Kidney epithelial cell (primary cell): ENCODE data around the gene ACSF2. TPM values are rescaled to one million over a fixed set of nuclear protein-coding genes. Genes with fewer than 3 reads are reported as not detected.
A peak's percentile ranks its signal among the peaks of the same experiment; 100 is the strongest.

Experiments
- DNase-seq: peaks from one replicate; pipeline ENCODE4 v3.0.0-alpha.2; 2010; ENCODE audit warnings: low read depth
- H3K27me3 ChIP-seq: 2 replicates; pipeline ENCODE4 v1.6.0; 2011; ENCODE audit warnings: low read length; ENCODE audit not compliant: control insufficient read depth, insufficient read depth
- H3K36me3 ChIP-seq: 2 replicates; pipeline ENCODE4 v1.5.1; 2011; ENCODE audit warnings: low read length; ENCODE audit not compliant: control insufficient read depth, insufficient read depth
- H3K4me3 ChIP-seq: 2 replicates; pipeline ENCODE4 v1.5.1; 2011; ENCODE audit warnings: low read depth, mild to moderate bottlenecking, control low read depth, low read length
- CTCF ChIP-seq: IDR thresholded peaks from 2 replicates; pipeline ENCODE4 v1.5.1; 2011; ENCODE audit warnings: mild to moderate bottlenecking, moderate library complexity, low read length, control low read depth, inconsistent platforms; ENCODE audit not compliant: insufficient read depth, poor library complexity, severe bottlenecking
- total RNA-seq: library from RNA; depleted of rRNA; stranded (reverse); fragments of >200 nt; gene quantifications from 2 replicates; pipeline ENCODE4 v1.2.3, GENCODE V29; 2015

The ACSF2 gene
- total RNA-seq, 1 donor from 2014 or later: 24.8 TPM

- Histone ChIP-seq H3K4me3 (no peak overlapping the region), H3K36me3 (peaks cover 3% of the 10 kb centered on the region), H3K27me3 (no peaks in the 10 kb centered on the region)
- no peak for TF ChIP-seq CTCF
- no peak for DNase-seq
Measured at GRCh38 chr17:50480854-50481490, 55.0 kb downstream of the ACSF2 start.

GRCh38 chr17:50481648-50482047, 55.6 kb downstream of the ACSF2 start:
- no peak overlapping the region for H3K4me3 ChIP-seq
- no peak for DNase-seq
- H3K36me3 ChIP-seq: peaks cover 3% of the 10 kb centered on the region
- H3K27me3 ChIP-seq: no peaks in the 10 kb centered on the region
- no peak for TF ChIP-seq CTCF

GRCh38 chr17:50482110-50482509, 56.1 kb downstream of the ACSF2 start:
- no peaks in the 10 kb centered on the region for H3K27me3 ChIP-seq
- peaks cover 3% of the 10 kb centered on the region for H3K36me3 ChIP-seq
- no peak for TF ChIP-seq CTCF
- no peak for DNase-seq
- no peak overlapping the region for H3K4me3 ChIP-seq

GRCh38 chr17:50482516-50482915, 56.5 kb downstream of the ACSF2 start:
- Histone ChIP-seq H3K4me3 (no peak overlapping the region), H3K27me3 (no peaks in the 10 kb centered on the region), H3K36me3 (peaks cover 3% of the 10 kb centered on the region)
- peak; percentile 92 for TF ChIP-seq CTCF
- DNase-seq: peak; percentile 88

GRCh38 chr17:50483266-50483665, 57.2 kb downstream of the ACSF2 start:
- no peak for DNase-seq
- Histone ChIP-seq H3K36me3 (peaks cover 3% of the 10 kb centered on the region), H3K27me3 (no peaks in the 10 kb centered on the region), H3K4me3 (no peak overlapping the region)
- no peak for TF ChIP-seq CTCF
